AG04450 (cell line): Measurements from ENCODE around the gene TMEM131L. TPM values are rescaled to one million over a fixed set of nuclear protein-coding genes. Genes with fewer than 3 reads are reported as not detected.
A peak's percentile ranks its signal among the peaks of the same experiment; 100 is the strongest.

Experiments
- CTCF ChIA-PET: fragments of 300-600, 350-600 bp; formaldehyde crosslinking; extraction: SDS; loops from one replicate; lab custom pipeline; 2022; ENCODE audit warnings: antibody characterized with exemption, inconsistent platforms; lab: Charles Lee
- POLR2A ChIA-PET: fragments of 350-600 bp; formaldehyde crosslinking; extraction: SDS; loops from one replicate; lab custom pipeline; 2021; ENCODE audit warnings: antibody characterized with exemption, inconsistent platforms; lab: Yijun Ruan, JAX
- DNase-seq: peaks from one replicate; pipeline ENCODE4 v3.0.0-alpha.2; 2011; ENCODE audit warnings: low read depth, low spot score
- H3K27ac ChIP-seq: one replicate; pipeline ENCODE4 v1.5.1; 2012; ENCODE audit warnings: low read depth, low read length, control low read depth
- H3K27me3 ChIP-seq: one replicate; pipeline ENCODE4 v1.6.0; 2012; ENCODE audit warnings: low read length; ENCODE audit not compliant: control insufficient read depth, insufficient read depth
- H3K4me3 ChIP-seq: 2 replicates; pipeline ENCODE4 v1.5.1; 2011; ENCODE audit warnings: mild to moderate bottlenecking, low read depth, low read length, control low read depth
- H3K9me3 ChIP-seq: 2 replicates; pipeline ENCODE4 v1.5.1; 2012; ENCODE audit warnings: low read length; ENCODE audit not compliant: control insufficient read depth, insufficient read depth
- CTCF ChIP-seq: IDR thresholded peaks from 2 replicates; pipeline ENCODE4 v1.5.1; 2011; ENCODE audit warnings: low read depth, low read length, control low read depth, inconsistent platforms
- polyA plus RNA-seq: library from polyadenylated mRNA; depleted of rRNA; stranded (reverse); fragments of >200 nt; gene quantifications from 2 replicates; pipeline ENCODE4 v1.2.3, GENCODE V29; 2011

TMEM131L gene
- polyA plus RNA-seq, 1 experiment: 15.5 TPM

GRCh38 chr4:153499005-153499404, 32.8 kb downstream of the TMEM131L start:
- CTCF ChIA-PET: interaction anchor here (0.9 to 1.4 kb wide), 3 partner anchors 13 to 75 kb away, joined by 3 to 6 read pairs (median 4); no protein-coding TSS in a partner anchor
- no peaks in the 10 kb centered on the region for H3K27me3 ChIP-seq
- peak overlapping the region; percentile 84 for H3K27ac ChIP-seq
- TF ChIP-seq CTCF: no peak
- H3K9me3 ChIP-seq: no peaks in the 10 kb centered on the region
- POLR2A ChIA-PET: interaction anchor here (0.6 to 1.5 kb wide), 5 partner anchors 9 to 43 kb away, joined by 3 to 8 read pairs (median 4); partner anchors contain the start of gene TMEM131L
- no peak overlapping the region for H3K4me3 ChIP-seq
- DNase-seq: no peak

GRCh38 chr4:153501578-153501977, 35.4 kb downstream of the TMEM131L start:
- no peak for DNase-seq
- H3K27ac ChIP-seq: no peak overlapping the region
- no peak for TF ChIP-seq CTCF
- POLR2A ChIA-PET: interaction anchor here (0.8 to 1.3 kb wide), 2 partner anchors 16 to 37 kb away, joined by 3 to 5 read pairs; no protein-coding TSS in a partner anchor
- CTCF ChIA-PET: no interaction called here
- H3K4me3 ChIP-seq: no peak overlapping the region
- H3K27me3 ChIP-seq: no peaks in the 10 kb centered on the region
- no peaks in the 10 kb centered on the region for H3K9me3 ChIP-seq

- no peak overlapping the region for H3K4me3 ChIP-seq
- no peak overlapping the region for H3K27ac ChIP-seq
- no peak for TF ChIP-seq CTCF
- H3K9me3 ChIP-seq: no peaks in the 10 kb centered on the region
- POLR2A ChIA-PET: interaction anchor here (1.3 kb wide), 1 partner anchor 17 kb away, joined by 3 read pairs; no protein-coding TSS in a partner anchor
- DNase-seq: no peak
- CTCF ChIA-PET: no interaction called here
- no peaks in the 10 kb centered on the region for H3K27me3 ChIP-seq
Measured at GRCh38 chr4:153502584-153502983, 36.4 kb downstream of the TMEM131L start.

GRCh38 chr4:153506341-153507309, 40.5 kb downstream of the TMEM131L start:
- TF ChIP-seq CTCF: no peak
- no peak for DNase-seq
- POLR2A ChIA-PET: no interaction called here
- CTCF ChIA-PET: no interaction called here
- H3K27me3 ChIP-seq: no peaks in the 10 kb centered on the region
- H3K9me3 ChIP-seq: no peaks in the 10 kb centered on the region
- H3K27ac ChIP-seq: no peak overlapping the region
- H3K4me3 ChIP-seq: no peak overlapping the region
